GM12874 (cell line): ENCODE results near the gene DNLZ.

ENCODE experiments used
- TF ChIP-seq, protein P1 (sequence below): IDR thresholded peaks from 2 replicates; pipeline ENCODE4 v1.5.1; 2011; ENCODE audit warnings: low read depth, mild to moderate bottlenecking, control low read depth, low read length, moderate library complexity; ENCODE audit not compliant: insufficient read depth

DNLZ gene

DNA sequence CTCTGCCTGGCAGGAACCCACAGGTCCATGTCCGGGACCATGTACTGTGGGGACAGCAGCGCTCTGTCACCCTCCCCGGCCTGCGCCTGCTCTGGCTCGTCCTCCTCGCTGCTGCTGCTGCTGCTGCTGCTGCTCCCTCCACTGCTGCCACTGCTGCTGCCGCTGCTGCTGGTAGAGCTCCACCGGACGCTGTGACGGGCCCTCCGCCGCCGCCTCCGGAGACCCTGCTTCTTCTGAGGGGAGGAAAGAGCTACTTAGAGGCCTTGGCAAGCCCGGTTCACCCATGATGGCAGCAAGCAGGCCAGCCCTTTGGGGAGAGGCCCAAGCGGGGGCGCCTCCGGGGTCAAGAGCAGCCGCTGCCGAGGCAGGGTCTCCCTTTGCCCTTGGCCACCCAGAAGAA lies 19.9 kb upstream of the DNLZ start:
- TF ChIP-seq, protein P1, sequence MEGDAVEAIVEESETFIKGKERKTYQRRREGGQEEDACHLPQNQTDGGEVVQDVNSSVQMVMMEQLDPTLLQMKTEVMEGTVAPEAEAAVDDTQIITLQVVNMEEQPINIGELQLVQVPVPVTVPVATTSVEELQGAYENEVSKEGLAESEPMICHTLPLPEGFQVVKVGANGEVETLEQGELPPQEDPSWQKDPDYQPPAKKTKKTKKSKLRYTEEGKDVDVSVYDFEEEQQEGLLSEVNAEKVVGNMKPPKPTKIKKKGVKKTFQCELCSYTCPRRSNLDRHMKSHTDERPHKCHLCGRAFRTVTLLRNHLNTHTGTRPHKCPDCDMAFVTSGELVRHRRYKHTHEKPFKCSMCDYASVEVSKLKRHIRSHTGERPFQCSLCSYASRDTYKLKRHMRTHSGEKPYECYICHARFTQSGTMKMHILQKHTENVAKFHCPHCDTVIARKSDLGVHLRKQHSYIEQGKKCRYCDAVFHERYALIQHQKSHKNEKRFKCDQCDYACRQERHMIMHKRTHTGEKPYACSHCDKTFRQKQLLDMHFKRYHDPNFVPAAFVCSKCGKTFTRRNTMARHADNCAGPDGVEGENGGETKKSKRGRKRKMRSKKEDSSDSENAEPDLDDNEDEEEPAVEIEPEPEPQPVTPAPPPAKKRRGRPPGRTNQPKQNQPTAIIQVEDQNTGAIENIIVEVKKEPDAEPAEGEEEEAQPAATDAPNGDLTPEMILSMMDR = no peak

DNA sequence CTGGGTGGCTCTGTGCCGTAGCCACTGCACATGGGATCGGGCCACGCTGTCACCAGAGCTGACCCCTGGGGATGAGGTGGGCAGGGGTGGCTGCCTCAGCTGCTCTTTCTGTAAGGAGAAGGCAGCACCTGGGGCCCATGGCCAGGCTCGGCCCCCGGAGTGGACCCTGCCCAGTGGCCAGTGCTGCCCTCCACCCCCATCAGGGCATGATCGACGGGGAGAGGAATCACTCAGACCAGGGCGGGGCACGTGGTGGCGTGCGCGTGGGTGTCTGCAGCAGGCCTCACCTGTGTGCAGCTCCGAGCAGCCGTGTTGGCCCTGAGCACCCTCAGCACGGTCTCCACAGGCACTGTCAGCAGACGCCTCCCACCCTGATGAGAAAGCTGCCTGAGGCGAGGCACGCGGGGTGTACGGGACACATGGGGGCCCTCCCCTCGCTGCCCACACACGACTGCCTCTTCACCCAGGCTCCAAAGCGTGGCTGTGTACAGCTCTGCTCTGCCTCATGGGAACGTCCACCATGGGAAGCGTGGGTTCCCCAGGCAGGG lies 18.5 kb upstream of the DNLZ start:
- TF ChIP-seq, protein P1 = no peak

DNA sequence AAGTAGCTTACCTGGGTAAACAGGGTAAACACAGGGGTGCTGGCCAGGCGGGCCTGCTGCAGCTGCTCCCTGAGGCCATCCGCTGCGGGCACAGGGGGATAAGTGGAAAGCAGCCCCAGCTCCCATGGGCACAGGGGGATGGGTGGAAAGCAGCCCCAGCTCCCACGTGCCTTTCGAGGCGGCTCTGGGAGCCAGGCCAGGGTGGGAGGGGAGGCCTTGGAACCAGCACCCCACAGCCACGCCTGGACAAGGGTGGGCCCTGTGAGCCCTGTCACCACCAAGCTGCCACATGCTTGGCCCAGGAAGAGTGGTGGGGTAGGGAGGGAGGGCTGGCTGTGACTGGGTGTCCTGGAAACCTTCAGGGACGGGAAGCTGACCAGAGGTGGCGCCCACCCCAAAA lies 17.8 kb upstream of the DNLZ start:
- TF ChIP-seq, protein P1 = no peak

DNA sequence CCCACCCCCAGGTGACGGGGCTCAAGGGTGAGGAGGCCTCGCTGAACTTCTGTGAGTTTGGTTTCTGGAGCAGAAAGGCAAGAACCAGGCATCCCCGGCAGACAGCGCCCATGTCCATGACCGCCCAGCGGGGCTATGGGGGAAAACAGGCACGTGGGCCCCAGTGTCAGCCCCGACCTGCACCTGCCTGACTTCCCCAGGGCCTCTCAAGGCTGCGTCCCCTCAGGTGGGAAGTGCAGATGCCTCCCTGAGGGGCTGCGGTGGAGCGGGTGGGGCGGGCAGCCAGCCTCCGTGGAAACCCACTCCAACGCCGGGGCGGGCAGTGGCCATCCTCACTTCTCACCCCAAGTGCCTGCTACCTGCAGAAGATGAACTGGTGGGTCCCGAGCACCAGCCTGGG lies 16.8 kb upstream of the DNLZ start:
- TF ChIP-seq, protein P1 = no peak

DNA sequence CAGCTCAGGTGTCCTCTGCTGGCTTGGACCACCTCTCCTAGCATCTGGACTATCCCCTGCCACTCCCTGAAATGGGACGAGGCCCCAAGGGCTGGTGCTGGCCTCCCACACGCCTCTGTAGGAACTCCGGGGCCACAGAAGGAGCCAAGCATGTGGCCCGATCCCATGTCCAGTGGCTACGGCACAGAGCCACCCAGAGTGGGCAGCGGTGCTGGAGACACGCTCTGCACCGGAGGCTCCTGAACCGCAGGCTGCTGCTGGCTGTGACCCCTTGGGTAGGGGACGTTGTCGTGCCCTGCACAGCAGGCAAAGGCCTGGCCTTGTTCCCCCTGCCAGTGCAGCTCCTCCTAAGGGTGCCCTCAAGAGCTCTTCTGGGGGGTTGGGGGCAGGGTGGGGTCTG lies 16.3 kb upstream of the DNLZ start:
- TF ChIP-seq, protein P1 = no peak

DNA sequence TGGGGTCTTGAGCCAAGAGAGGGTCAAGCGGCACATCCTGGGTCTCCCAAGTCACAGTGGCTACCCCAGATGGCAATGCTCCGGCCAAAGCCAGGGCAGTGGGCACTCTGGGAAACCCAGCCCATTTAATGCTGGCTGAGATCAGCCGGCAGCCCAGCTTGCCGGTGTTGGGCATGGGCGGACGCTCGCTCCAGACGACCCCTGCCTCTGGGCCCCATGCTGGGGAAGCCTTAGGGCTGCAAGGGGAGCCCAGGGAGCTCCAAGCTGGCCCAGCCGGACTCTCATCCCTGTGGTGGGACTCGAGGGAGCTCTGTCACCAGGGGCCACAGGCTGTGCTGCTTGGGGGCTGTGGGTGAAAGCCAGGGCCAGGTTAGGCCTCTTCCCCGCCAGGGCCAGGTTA lies 15.9 kb upstream of the DNLZ start:
- TF ChIP-seq, protein P1 = no peak

DNA sequence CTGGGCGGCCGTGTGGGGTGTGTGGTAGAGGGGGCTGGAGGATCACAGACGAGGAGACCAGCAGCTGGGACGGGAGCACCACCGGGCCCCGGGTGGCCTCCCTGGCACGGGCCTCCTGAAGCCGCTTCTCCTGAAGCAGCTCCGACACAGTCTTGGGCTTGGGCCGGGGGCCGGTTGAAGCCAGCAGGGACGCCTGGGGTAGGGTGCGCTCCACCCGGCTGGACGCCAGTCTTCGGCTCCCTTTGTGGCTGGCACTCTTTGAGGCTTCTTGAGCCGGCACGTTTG lies 15.4 kb upstream of the DNLZ start:
- TF ChIP-seq, protein P1 = no peak

DNA sequence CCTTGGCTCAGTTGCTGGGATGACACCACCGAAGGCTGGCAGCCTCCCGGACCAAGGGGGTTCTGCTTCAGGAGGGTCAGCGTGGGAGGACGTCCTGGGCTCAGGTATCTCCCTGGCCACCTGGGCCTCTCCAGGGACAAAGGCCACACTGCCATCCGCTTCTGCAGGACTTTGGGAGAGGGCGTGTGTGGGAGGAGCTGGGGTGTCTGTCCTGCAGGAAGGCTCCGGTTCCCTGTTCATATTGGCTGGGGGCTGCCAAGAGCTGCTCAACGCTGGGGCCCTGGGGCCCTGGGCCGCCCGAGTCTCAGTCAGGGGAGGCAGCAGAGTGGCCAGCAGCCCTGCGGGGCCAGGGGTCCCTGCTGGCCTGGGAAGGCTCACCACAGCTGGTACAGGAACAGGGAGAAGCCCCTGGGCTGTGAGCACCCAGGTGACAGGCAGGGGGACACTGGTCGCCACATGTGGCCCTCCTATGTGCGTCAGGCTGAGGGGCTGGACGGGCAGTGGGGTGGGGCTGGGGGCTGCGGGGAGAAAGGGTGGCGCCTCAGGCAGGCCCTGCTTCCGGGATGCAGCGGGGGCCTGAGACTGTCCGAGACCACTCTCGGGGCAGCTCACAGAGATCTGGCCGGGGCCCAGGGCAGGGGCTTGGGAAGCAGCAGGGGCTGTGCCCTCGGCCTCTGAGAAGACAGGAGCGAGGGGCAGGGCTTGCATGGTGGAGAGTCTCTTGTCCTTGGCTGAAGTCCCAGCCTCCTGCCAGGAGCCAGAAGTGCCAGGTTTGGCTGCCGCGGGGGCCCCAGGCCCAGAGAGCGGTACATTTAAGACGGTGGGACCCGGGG lies 14.8 kb upstream of the DNLZ start:
- TF ChIP-seq, protein P1 = no peak
